H9 (cell line): ENCODE data around the gene CYB5R3. TPM values are rescaled to one million over a fixed set of nuclear protein-coding genes. Genes with fewer than 3 reads are reported as not detected.

Source experiments
- DNase-seq: peaks from one replicate; pipeline ENCODE4 v3.0.0-alpha.2; 2017
- H2AFZ ChIP-seq: one replicate; pipeline ENCODE4 v1.6.1; 2013; ENCODE audit warnings: mild to moderate bottlenecking, low read length, control low read depth, moderate library complexity
- H2AK5ac ChIP-seq: 2 replicates; pipeline ENCODE4 v1.6.1; 2013; ENCODE audit warnings: low read length, control low read depth, mixed read lengths; ENCODE audit not compliant: insufficient read length
- H2BK120ac ChIP-seq: one replicate; pipeline ENCODE4 v1.6.1; 2013; ENCODE audit warnings: low read depth, mild to moderate bottlenecking, low read length, control low read depth, inconsistent platforms; ENCODE audit not compliant: poor library complexity, severe bottlenecking
- H2BK12ac ChIP-seq: 2 replicates; pipeline ENCODE4 v1.6.1; 2013; ENCODE audit warnings: low read length, control low read depth, mixed read lengths, low read depth; ENCODE audit not compliant: insufficient read length
- H2BK15ac ChIP-seq: 2 replicates; pipeline ENCODE4 v1.6.1; 2013; ENCODE audit warnings: low read depth, low read length, control low read depth
- H2BK20ac ChIP-seq: one replicate; pipeline ENCODE4 v1.6.1; 2013; ENCODE audit warnings: low read depth, mild to moderate bottlenecking, low read length, control low read depth, inconsistent platforms; ENCODE audit not compliant: poor library complexity, severe bottlenecking
- H2BK5ac ChIP-seq: 2 replicates; pipeline ENCODE4 v1.6.1; 2013; ENCODE audit warnings: low read length, control low read depth, mixed read lengths; ENCODE audit not compliant: insufficient read length
- H3K14ac ChIP-seq: 2 replicates; pipeline ENCODE4 v1.6.1; 2013; ENCODE audit warnings: low read length, control low read depth; ENCODE audit not compliant: insufficient read depth
- H3K18ac ChIP-seq: 2 replicates; pipeline ENCODE4 v1.6.1; 2013; ENCODE audit warnings: low read depth, mild to moderate bottlenecking, mixed read lengths, low read length, control low read depth; ENCODE audit not compliant: insufficient read length
- H3K23ac ChIP-seq: 2 replicates; pipeline ENCODE4 v1.6.1; 2013; ENCODE audit warnings: low read length, control low read depth, mixed read lengths, low read depth; ENCODE audit not compliant: insufficient read length
- H3K23me2 ChIP-seq: 2 replicates; pipeline ENCODE4 v1.6.1; 2013; ENCODE audit warnings: low read depth, mild to moderate bottlenecking, mixed read lengths, low read length, control low read depth; ENCODE audit not compliant: insufficient read length, poor library complexity, severe bottlenecking
- H3K27ac ChIP-seq: 2 replicates; pipeline ENCODE4 v1.5.1; 2013; ENCODE audit warnings: low read length, control low read depth, mixed read lengths, low read depth; ENCODE audit not compliant: insufficient read length
- H3K27me3 ChIP-seq: 2 replicates; pipeline ENCODE4 v1.6.1; 2013; ENCODE audit warnings: low read length, control low read depth, inconsistent platforms; ENCODE audit not compliant: insufficient read depth
- H3K4ac ChIP-seq: 2 replicates; pipeline ENCODE4 v1.6.1; 2013; ENCODE audit warnings: low read depth, mild to moderate bottlenecking, control low read depth, inconsistent platforms, low read length, moderate library complexity
- H3K4me1 ChIP-seq: 2 replicates; pipeline ENCODE4 v1.6.1; 2013; ENCODE audit warnings: low read length, control low read depth, inconsistent platforms; ENCODE audit not compliant: insufficient read depth
- H3K4me2 ChIP-seq: 2 replicates; pipeline ENCODE4 v1.6.1; 2013; ENCODE audit warnings: low read length, control low read depth, mixed read lengths; ENCODE audit not compliant: insufficient read length, insufficient read depth
- H3K56ac ChIP-seq: 2 replicates; pipeline ENCODE4 v1.6.1; 2013; ENCODE audit warnings: low read depth, mild to moderate bottlenecking, mixed read lengths, low read length, control low read depth; ENCODE audit not compliant: insufficient read length
- H3K79me1 ChIP-seq: 2 replicates; pipeline ENCODE4 v1.6.1; 2013; ENCODE audit warnings: low read depth, mild to moderate bottlenecking, moderate library complexity, low read length, control low read depth, inconsistent platforms; ENCODE audit not compliant: insufficient read depth, poor library complexity, severe bottlenecking
- H3K79me2 ChIP-seq: 2 replicates; pipeline ENCODE4 v1.6.1; 2013; ENCODE audit warnings: low read length, control low read depth, inconsistent platforms; ENCODE audit not compliant: insufficient read depth
- H3K9ac ChIP-seq: 2 replicates; pipeline ENCODE4 v1.6.1; 2013; ENCODE audit warnings: low read length, control low read depth, mixed read lengths; ENCODE audit not compliant: insufficient read length; ENCODE audit errors: extremely low read depth
- H3K9me3 ChIP-seq: one replicate; pipeline ENCODE4 v1.6.1; 2013; ENCODE audit warnings: low read depth, low read length, inconsistent platforms; ENCODE audit not compliant: control insufficient read depth
- H3T11ph ChIP-seq: one replicate; pipeline ENCODE4 v1.6.1; 2013; ENCODE audit warnings: mild to moderate bottlenecking, low read length, control low read depth, inconsistent platforms
- H4K20me1 ChIP-seq: one replicate; pipeline ENCODE4 v1.6.1; 2013; ENCODE audit not compliant: control insufficient read depth, insufficient read length, insufficient read depth
- H4K5ac ChIP-seq: 2 replicates; pipeline ENCODE4 v1.6.1; 2013; ENCODE audit warnings: low read depth, mild to moderate bottlenecking, mixed read lengths, low read length, control low read depth; ENCODE audit not compliant: insufficient read length
- H4K8ac ChIP-seq: replicated peaks from 2 replicates; pipeline ENCODE4 v1.6.1; 2013; ENCODE audit warnings: low read length, control low read depth, mixed read lengths, low read depth; ENCODE audit not compliant: insufficient read length
- H4K91ac ChIP-seq: 2 replicates; pipeline ENCODE4 v1.6.1; 2013; ENCODE audit warnings: low read depth, mild to moderate bottlenecking, moderate library complexity, mixed read lengths, low read length, control low read depth; ENCODE audit not compliant: insufficient read length
- H3K27ac Mint-ChIP-seq, 3 experiments: 2 replicates in 2 of 3; 3 replicates in 1 of 3; pipeline ENCODE4 v1.8.0; 2020 to 2021; ENCODE audit warnings: mixed read lengths in 3 of 3, mild to moderate bottlenecking in 1 of 3, moderate library complexity in 1 of 3
- H3K27me3 Mint-ChIP-seq: 2 replicates; pipeline ENCODE4 v1.8.0; 2021; ENCODE audit warnings: low read depth, mild to moderate bottlenecking, moderate library complexity, mixed read lengths
- H3K36me3 Mint-ChIP-seq, 3 experiments: 2 replicates in 2 of 3; 3 replicates in 1 of 3; pipeline ENCODE4 v1.8.0; 2020 to 2021; ENCODE audit warnings: low read depth in 3 of 3, mixed read lengths in 3 of 3; ENCODE audit not compliant: insufficient read depth in 1 of 3
- H3K4me1 Mint-ChIP-seq, 2 experiments: 2 replicates each; pipeline ENCODE4 v1.8.0; 2020; ENCODE audit warnings: mixed read lengths in 2 of 2
- H3K4me3 Mint-ChIP-seq, 2 experiments: 2 replicates in 1 of 2; 3 replicates in 1 of 2; pipeline ENCODE4 v1.8.0; 2020 to 2021; ENCODE audit warnings: mild to moderate bottlenecking in 2 of 2, mixed read lengths in 2 of 2, moderate library complexity in 1 of 2
- H3K9me3 Mint-ChIP-seq, 2 experiments: 2 replicates in 1 of 2; 3 replicates in 1 of 2; pipeline ENCODE4 v1.8.0; 2020; ENCODE audit warnings: mild to moderate bottlenecking in 2 of 2, mixed read lengths in 2 of 2, moderate library complexity in 1 of 2
- CTCF ChIP-seq: fragments of 200-600 bp; sonication (generic); conservative IDR thresholded peaks from 3 replicates; pipeline ENCODE4 v1.8.0; 2021; ENCODE audit warnings: antibody characterized with exemption, mild to moderate bottlenecking
- WGBS: extraction: QIAGEN DNeasy Blood & Tissue Kit; methylation state at CpG from one replicate; pipeline ENCODE4 v1.1.7; 2013; ENCODE audit warnings: missing lambda C conversion rate, low lambda C conversion rate, mixed read lengths; ENCODE audit not compliant: insufficient read length; ENCODE audit errors: extremely low coverage; 5-methylcytosine and 5-hydroxymethylcytosine counted together
- total RNA-seq: library from RNA; stranded (reverse); gene quantifications from 2 replicates; pipeline ENCODE4 v1.2.1, GENCODE V29; 2021

The CYB5R3 gene
- total RNA-seq, 1 experiment from 2014 or later: 97.4 TPM

DNA sequence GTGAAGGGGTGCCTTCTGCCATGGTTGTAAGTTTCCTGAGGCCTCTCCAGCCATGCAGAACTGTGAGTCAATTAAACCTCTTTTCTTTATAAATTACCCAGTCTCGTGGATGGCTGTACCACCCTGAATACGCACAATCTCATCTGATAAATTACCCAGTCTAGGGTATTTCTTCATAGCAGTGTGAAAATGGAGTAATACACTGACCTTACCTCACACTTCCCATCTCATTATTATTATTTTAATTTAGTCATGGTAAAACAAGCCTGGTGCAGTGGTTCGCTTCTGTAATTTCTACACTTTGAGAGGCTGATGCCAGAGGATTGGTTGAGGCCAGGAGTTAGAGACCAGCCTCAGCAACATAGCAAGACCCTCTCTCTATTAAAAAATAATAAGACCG lies 30.5 kb upstream of the CYB5R3 start:
- H3K9ac ChIP-seq: no peak overlapping the region
- H3K9me3 ChIP-seq: no peaks in the 10 kb centered on the region
- no peaks in the 10 kb centered on the region for H3K23me2 ChIP-seq
- no peak overlapping the region for H3K56ac ChIP-seq
- H4K91ac ChIP-seq: no peak overlapping the region
- H4K8ac ChIP-seq: no peak overlapping the region
- H3K23ac ChIP-seq: no peak overlapping the region
- H3T11ph ChIP-seq: no peak overlapping the region
- H3K18ac ChIP-seq: no peak overlapping the region
- H4K20me1 ChIP-seq: no peaks in the 10 kb centered on the region
- Mint-ChIP-seq H3K36me3 (no peaks in the 10 kb centered on the region; a peak in 3 of 7 replicates), H3K4me1 (0 out of 4 replicates have a peak, but pooled peaks cover 0 to 2% of the 10 kb centered on the region in 2 experiments), H3K27ac (no peak overlapping the region), H3K27me3 (peaks cover 22% of the 10 kb centered on the region), H3K9me3 (peaks cover 12 to 15% of the 10 kb centered on the region in 2 experiments), H3K4me3 (no peak overlapping the region)
- H2BK120ac ChIP-seq: no peak overlapping the region
- no peak overlapping the region for H2BK15ac ChIP-seq
- DNase-seq: no peak
- H2AFZ ChIP-seq: no peak overlapping the region
- H4K5ac ChIP-seq: no peak overlapping the region
- no peak overlapping the region for H3K27ac ChIP-seq
- TF ChIP-seq CTCF: no peak
- no CpG with 5 or more reads among the region's 4 CpGs for WGBS
- no peak overlapping the region for H2BK20ac ChIP-seq
- no peak overlapping the region for H2BK5ac ChIP-seq
- H3K27me3 ChIP-seq: no peaks in the 10 kb centered on the region
- H3K4ac ChIP-seq: no peak overlapping the region
- no peaks in the 10 kb centered on the region for H3K79me2 ChIP-seq
- no peak overlapping the region for H3K14ac ChIP-seq
- H2BK12ac ChIP-seq: no peak overlapping the region
- no peaks in the 10 kb centered on the region for H3K79me1 ChIP-seq
- H3K4me1 ChIP-seq: no peaks in the 10 kb centered on the region
- H2AK5ac ChIP-seq: no peak overlapping the region
- no peak overlapping the region for H3K4me2 ChIP-seq
